Iris pigment epithelial cell (primary cell): ENCODE measurements around the gene AKT1.
"Not testable (repeated sequence)": the region's sequence is repeated elsewhere in the genome, so short reads cannot be mapped to it uniquely, and the experiment has no call there.

Experiments used
- DNase-seq: peaks from one replicate; pipeline ENCODE4 v3.0.0-alpha.2; 2011; ENCODE audit warnings: low read depth

AKT1 gene

GRCh38 chr14:104818714-104819161, 23.2 kb upstream of the AKT1 start:
- DNase-seq = no peak

GRCh38 chr14:104817930-104818713, 22.6 kb upstream of the AKT1 start:
- DNase-seq = no peak

GRCh38 chr14:104816616-104816884, 21.0 kb upstream of the AKT1 start:
- no peak for DNase-seq

GRCh38 chr14:104814701-104815100, 19.2 kb upstream of the AKT1 start:
- not testable (repeated sequence) for DNase-seq

- DNase-seq = no peak
Observed at GRCh38 chr14:104813286-104813685, 17.7 kb upstream of the AKT1 start.

GRCh38 chr14:104810316-104810715, 14.8 kb upstream of the AKT1 start:
- no peak for DNase-seq

GRCh38 chr14:104808456-104808855, 12.9 kb upstream of the AKT1 start:
- DNase-seq = no peak

- no peak for DNase-seq
Observed at GRCh38 chr14:104806625-104807465, 11.3 kb upstream of the AKT1 start.

- DNase-seq = no peak
Observed at GRCh38 chr14:104805941-104806624, 10.5 kb upstream of the AKT1 start.

- DNase-seq = peak; percentile 86
Observed at GRCh38 chr14:104805326-104805678, 9.8 kb upstream of the AKT1 start.

GRCh38 chr14:104804481-104805325, 9.2 kb upstream of the AKT1 start:
- no peak for DNase-seq

- no peak for DNase-seq
Observed at GRCh38 chr14:104803912-104804410, 8.4 kb upstream of the AKT1 start.

GRCh38 chr14:104803280-104803911, 7.8 kb upstream of the AKT1 start:
- DNase-seq = no peak

GRCh38 chr14:104802394-104803184, 7.0 kb upstream of the AKT1 start:
- no peak for DNase-seq

- no peak for DNase-seq
Observed at GRCh38 chr14:104801520-104802393, 6.2 kb upstream of the AKT1 start.

- peak; percentile 68 for DNase-seq
Observed at GRCh38 chr14:104800771-104801519, 5.4 kb upstream of the AKT1 start, which contains the start of gene ZBTB42. TSS of gene ZBTB42 (plus strand) at chr14:104801101. CDS start at chr14:104801198, 97 bp downstream.

- peak; percentile 77 for DNase-seq
Observed at GRCh38 chr14:104800015-104800770, 4.6 kb upstream of the AKT1 start.
